Measurements from ENCODE around the gene ITK.

DNA sequence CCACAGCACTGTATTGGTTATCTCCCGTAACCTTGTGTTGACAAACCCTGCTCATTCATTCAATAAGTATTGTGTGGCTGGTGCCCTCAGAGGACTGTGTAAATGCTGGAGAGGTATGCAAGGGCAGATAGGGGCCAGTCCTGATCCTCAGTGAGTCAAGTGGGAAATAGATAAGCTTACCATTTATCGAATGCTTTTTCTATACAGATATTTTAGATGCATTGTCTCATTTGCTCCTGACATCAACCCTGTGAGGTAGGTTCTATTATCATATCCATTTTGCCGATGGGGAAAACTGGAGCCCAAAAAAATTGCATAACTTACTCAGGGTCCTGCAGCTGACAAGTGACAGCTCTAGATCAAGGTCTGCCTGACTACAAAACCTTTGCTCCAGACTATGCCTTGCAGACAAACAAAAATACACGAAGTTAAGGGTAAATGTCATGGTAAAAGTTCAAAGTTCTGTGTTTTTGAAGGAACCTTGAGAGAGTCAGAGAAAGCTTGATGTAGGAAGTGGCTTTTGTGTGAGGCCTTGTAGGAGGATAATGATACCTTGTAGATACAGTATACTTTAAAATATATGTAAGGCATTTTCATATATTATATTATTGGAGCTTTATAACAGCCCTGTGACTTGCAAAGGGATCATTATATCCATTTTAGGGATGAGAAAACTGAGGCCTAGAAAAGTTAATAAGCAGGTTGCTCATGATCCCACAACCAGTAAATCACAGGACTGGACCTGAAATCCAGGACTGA, 107.9 kb downstream of the ITK start:
- no peak for TF ChIP-seq CTCF (IDR thresholded peaks at IDR 0.05; ENCODE audit: borderline replicate concordance, extremely low read depth, low read length, poor library complexity, severe bottlenecking)
- TF ChIP-seq EZH2 (IDR thresholded peaks at IDR 0.05; ENCODE audit: borderline replicate concordance, low read depth, low read length, severe bottlenecking), result no peak

Data from DND-41 (cell line).